Measurements from ENCODE around the gene FRMPD3. TPM values are rescaled to one million over a fixed set of nuclear protein-coding genes. Genes with fewer than 3 reads are reported as not detected.

The FRMPD3 gene
- total and polyA plus RNA-seq, 2 of the 8 experiments (the other 6 are each of a cell fraction or from before 2014, with no cell fraction given) = 0.38 to 0.56 TPM

DNA sequence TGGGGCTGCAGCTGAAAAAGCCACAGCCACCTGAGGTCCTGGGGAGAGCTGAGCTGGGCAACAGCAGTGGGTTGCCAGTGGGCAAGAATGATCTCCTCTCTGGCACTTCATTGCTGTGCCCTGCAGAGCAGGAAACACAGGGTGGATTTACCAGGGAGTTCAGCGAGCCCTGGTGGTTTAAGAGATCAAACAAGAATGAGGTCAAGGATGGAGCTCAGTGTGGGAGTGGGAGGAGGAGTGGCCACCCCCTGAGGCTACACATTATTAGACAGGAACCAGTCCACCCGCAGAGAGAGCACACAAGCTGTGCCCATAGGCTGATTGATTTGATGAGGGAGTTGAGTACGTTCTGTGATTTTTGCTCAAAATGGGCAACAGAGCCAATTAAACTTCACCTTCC is 47.3 kb downstream of the FRMPD3 start:
- Histone ChIP-seq H2AFZ (ENCODE audit: low read length) (no peak overlapping the region), H4K20me1 (replicated peaks in 1 of 2; ENCODE audit: control insufficient read depth in 1 of 2, insufficient read depth in 2 of 2, low read length in 2 of 2) (no peaks in the 10 kb centered on the region), H3K14ac (ENCODE audit: insufficient read length) (no peak overlapping the region), H4K91ac (replicated peaks; ENCODE audit: insufficient read length, low read length) (no peak overlapping the region), H3K9me3 (ENCODE audit: insufficient read depth in 2 of 2, low read depth in 1 of 2, low read length in 1 of 2) (no peaks in the 10 kb centered on the region), H2BK20ac (ENCODE audit: low read length) (no peak overlapping the region), H3K18ac (ENCODE audit: extremely low read depth, low read length) (no peak overlapping the region), H3K36me3 (ENCODE audit: control insufficient read depth in 2 of 4, insufficient read depth in 4 of 4, low read length in 3 of 4) (no peaks in the 10 kb centered on the region), H2BK15ac (ENCODE audit: low read length) (no peak overlapping the region), H3K27me3 (replicated peaks in 1 of 4; ENCODE audit: control insufficient read depth in 3 of 4, extremely low read depth in 1 of 4, insufficient read depth in 3 of 4, low read length in 3 of 4) (no peaks in the 10 kb centered on the region), H3K79me2 (ENCODE audit: control insufficient read depth in 1 of 2, insufficient read depth in 2 of 2, low read length in 2 of 2) (no peaks in the 10 kb centered on the region), H4K5ac (ENCODE audit: insufficient read length, low read depth, low read length) (no peak overlapping the region), H2BK12ac (ENCODE audit: low read depth, low read length) (no peak overlapping the region), H3K23ac (ENCODE audit: insufficient read length) (no peak overlapping the region), H2BK5ac (ENCODE audit: low read depth, low read length) (no peak overlapping the region), H3K4me3 (ENCODE audit: extremely low read depth in 1 of 4, insufficient read depth in 2 of 4, low read depth in 3 of 4, low read length in 4 of 4) (no peak overlapping the region), H3K4ac (replicated peaks; ENCODE audit: insufficient read length, low read depth, low read length) (no peak overlapping the region), H3K56ac (replicated peaks; ENCODE audit: insufficient read length, low read depth, low read length) (no peak overlapping the region), H3K79me1 (ENCODE audit: low read depth, low read length) (no peaks in the 10 kb centered on the region), H2BK120ac (replicated peaks; ENCODE audit: low read depth, low read length) (no peak overlapping the region), H2AK5ac (ENCODE audit: low read depth, low read length) (no peak overlapping the region), H3K9ac (replicated peaks in 1 of 4; ENCODE audit: extremely low read depth in 1 of 4, low read depth in 3 of 4, low read length in 3 of 4) (no peak overlapping the region), H4K8ac (ENCODE audit: extremely low read depth, insufficient read depth, low read length) (no peak overlapping the region), H3K4me1 (replicated peaks in 1 of 4; ENCODE audit: control insufficient read depth in 3 of 4, insufficient read depth in 4 of 4, low read length in 3 of 4) (no peaks in the 10 kb centered on the region), H3K4me2 (ENCODE audit: insufficient read depth in 1 of 2, low read depth in 2 of 2, low read length in 2 of 2) (no peak overlapping the region), H3K23me2 (ENCODE audit: low read depth, low read length) (no peaks in the 10 kb centered on the region), H3K27ac (ENCODE audit: low read depth, low read length) (no peak overlapping the region)
- ChIA-PET CTCF (ENCODE audit: partially characterized antibody) (interaction anchor here (0.8 to 1.2 kb wide), 2 partner anchors 9 to 46 kb away, joined by 4 read pairs; no protein-coding TSS in a partner anchor), POLR2A (ENCODE audit: partially characterized antibody) (no interaction called here)
- 77% methylated on average over 3 of the region's 3 CpGs; no CpG with 5 or more reads in 1 of the 2 experiments for WGBS, 2 experiments (ENCODE audit: extremely low coverage in 1 of 2, insufficient coverage in 1 of 2, insufficient read length in 1 of 2, insufficient replicate concordance in 2 of 2, low coverage in 1 of 2, low lambda C conversion rate in 2 of 2, missing lambda C conversion rate in 1 of 2)
- DNase-seq (ENCODE audit: low read depth in 1 of 2, low spot score in 2 of 2) = no peak
- no peak for FAIRE-seq
- TF ChIP-seq YY1 (IDR thresholded peaks at IDR 0.05; ENCODE audit: low read depth, low read length) (no peak), RXRA (IDR thresholded peaks at IDR 0.05; ENCODE audit: insufficient read depth, low read depth, low read length) (no peak)

Other genes with a start within 250 kb of the FRMPD3 start
- 2.6 and 3.3 TPM in 2 replicates for gene NUP62CL, start 243.2 kb upstream of the FRMPD3 start, total RNA-seq (2021; fragmentation: NEBNext Ultra II Directional; extraction: Animal tissue kit (Norgen Biotek cat#: 25700))
- gene NUP62CL, start 243.2 kb upstream of the FRMPD3 start, polyA plus RNA-seq (2011; rRNA removed) = 6.2 and 7.5 TPM in 2 replicates
- not detected in 2 replicates for gene DNAAF6, start 243.0 kb upstream of the FRMPD3 start, total RNA-seq (2021; fragmentation: NEBNext Ultra II Directional; extraction: Animal tissue kit (Norgen Biotek cat#: 25700))
- not detected in 2 replicates for gene DNAAF6, start 243.0 kb upstream of the FRMPD3 start, polyA plus RNA-seq (2011; rRNA removed)
- 102 and 110 TPM in 2 replicates for gene PRPS1, start 178.9 kb downstream of the FRMPD3 start, total RNA-seq (2021; fragmentation: NEBNext Ultra II Directional; extraction: Animal tissue kit (Norgen Biotek cat#: 25700))
- gene PRPS1, start 178.9 kb downstream of the FRMPD3 start, polyA plus RNA-seq (2011; rRNA removed) = 66.0 and 90.1 TPM in 2 replicates